KG1 (cell line): ENCODE results near the gene ASB3.
"Not testable (repeated sequence)": the region's sequence is repeated elsewhere in the genome, so short reads cannot be mapped to it uniquely, and the experiment has no call there.

ENCODE experiments used
- DNase-seq: peaks from one replicate; lab custom pipeline; 2025; lab: John Stamatoyannopoulos, UW

ASB3 gene

GRCh38 chr2:53729143-53729762 lies 57.5 kb downstream of the ASB3 start:
- DNase-seq = no peak

GRCh38 chr2:53727921-53728320 lies 58.8 kb downstream of the ASB3 start:
- DNase-seq = no peak

- no peak for DNase-seq
Measured at GRCh38 chr2:53725662-53726061, 61.1 kb downstream of the ASB3 start.

GRCh38 chr2:53724536-53724935 lies 62.2 kb downstream of the ASB3 start:
- DNase-seq = no peak

- not testable (repeated sequence) for DNase-seq
Measured at GRCh38 chr2:53720944-53721343, 65.8 kb downstream of the ASB3 start.

GRCh38 chr2:53715568-53715967 lies 71.2 kb downstream of the ASB3 start:
- no peak for DNase-seq

- no peak for DNase-seq
Measured at GRCh38 chr2:53711271-53711780, 75.4 kb downstream of the ASB3 start.

GRCh38 chr2:53708988-53709387 lies 77.8 kb downstream of the ASB3 start:
- DNase-seq = no peak

GRCh38 chr2:53701221-53701620 lies 85.5 kb downstream of the ASB3 start:
- DNase-seq = no peak

- DNase-seq = no peak
Measured at GRCh38 chr2:53697686-53698085, 89.1 kb downstream of the ASB3 start.

GRCh38 chr2:53697092-53697491 lies 89.7 kb downstream of the ASB3 start:
- DNase-seq = no peak

GRCh38 chr2:53695575-53695974 lies 91.2 kb downstream of the ASB3 start:
- DNase-seq = no peak

GRCh38 chr2:53694096-53694771 lies 92.5 kb downstream of the ASB3 start:
- DNase-seq = no peak

GRCh38 chr2:53690876-53691275 lies 95.9 kb downstream of the ASB3 start:
- DNase-seq = no peak

GRCh38 chr2:53672881-53673522 lies 113.8 kb downstream of the ASB3 start:
- no peak for DNase-seq

- DNase-seq = no peak
Measured at GRCh38 chr2:53670331-53670730, 116.4 kb downstream of the ASB3 start.

GRCh38 chr2:53668624-53669026 lies 118.1 kb downstream of the ASB3 start:
- DNase-seq = no peak

- not testable (repeated sequence) for DNase-seq
Measured at GRCh38 chr2:53667130-53667529, 119.6 kb downstream of the ASB3 start.

GRCh38 chr2:53660886-53661285 lies 125.9 kb downstream of the ASB3 start:
- DNase-seq = no peak

GRCh38 chr2:53658474-53658873 lies 128.3 kb downstream of the ASB3 start:
- DNase-seq = not testable (repeated sequence)

GRCh38 chr2:53655256-53655655 lies 131.5 kb downstream of the ASB3 start:
- DNase-seq = no peak

GRCh38 chr2:53654396-53654795 lies 132.4 kb downstream of the ASB3 start:
- DNase-seq = no peak

- no peak for DNase-seq
Measured at GRCh38 chr2:53652131-53652530, 134.6 kb downstream of the ASB3 start.
